ENCODE measurements around the gene RAVER2.

Gene RAVER2

DNA sequence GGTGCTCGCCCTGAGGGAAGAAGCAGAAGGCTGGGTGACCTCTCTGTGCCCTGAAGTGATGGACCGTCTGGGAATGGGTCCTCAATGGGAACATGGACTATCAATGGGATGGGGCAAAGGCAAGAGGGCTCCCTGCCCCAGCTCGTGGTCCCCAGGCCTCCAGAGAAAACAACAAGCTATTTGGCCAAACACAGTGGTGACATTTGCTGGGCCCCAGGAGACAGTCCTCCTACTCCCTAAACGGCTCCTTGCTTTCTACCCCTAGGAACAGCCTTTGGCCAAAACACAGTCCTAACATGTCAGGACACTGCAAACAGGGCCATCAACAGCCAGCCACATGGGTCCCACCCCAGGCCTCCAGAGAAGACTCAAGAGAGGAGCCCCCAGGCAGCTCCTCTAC is 102.8 kb downstream of the RAVER2 start:
- DNase-seq (ENCODE audit: low read depth in 3 of 3) = no peak

- no peak for DNase-seq (ENCODE audit: low read depth in 3 of 3)
Measured at GRCh38 chr1:64848136-64848535, 103.3 kb downstream of the RAVER2 start.

DNA sequence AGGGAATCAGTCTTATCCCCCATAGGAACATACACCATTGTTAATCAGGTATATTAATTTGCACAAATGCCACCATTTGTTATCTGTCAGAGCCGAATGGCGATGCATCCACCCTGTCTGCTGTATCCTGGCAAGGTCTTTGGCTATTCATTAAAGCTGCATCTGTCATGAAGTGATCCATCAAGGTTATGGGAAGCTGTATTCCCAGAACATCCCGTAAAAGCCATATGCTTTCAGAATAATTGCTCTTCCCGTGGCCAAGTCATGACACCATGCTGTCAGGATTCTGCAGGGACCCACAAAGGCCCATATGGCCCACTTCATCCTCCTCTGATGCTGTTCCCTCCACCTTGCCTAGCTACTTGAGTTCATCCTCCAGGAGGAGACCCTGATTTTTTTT is 103.9 kb downstream of the RAVER2 start:
- no peak for DNase-seq (ENCODE audit: low read depth in 3 of 3)

- no peak for DNase-seq (ENCODE audit: low read depth in 3 of 3)
Measured at GRCh38 chr1:64849942-64850341, 105.1 kb downstream of the RAVER2 start.

DNA sequence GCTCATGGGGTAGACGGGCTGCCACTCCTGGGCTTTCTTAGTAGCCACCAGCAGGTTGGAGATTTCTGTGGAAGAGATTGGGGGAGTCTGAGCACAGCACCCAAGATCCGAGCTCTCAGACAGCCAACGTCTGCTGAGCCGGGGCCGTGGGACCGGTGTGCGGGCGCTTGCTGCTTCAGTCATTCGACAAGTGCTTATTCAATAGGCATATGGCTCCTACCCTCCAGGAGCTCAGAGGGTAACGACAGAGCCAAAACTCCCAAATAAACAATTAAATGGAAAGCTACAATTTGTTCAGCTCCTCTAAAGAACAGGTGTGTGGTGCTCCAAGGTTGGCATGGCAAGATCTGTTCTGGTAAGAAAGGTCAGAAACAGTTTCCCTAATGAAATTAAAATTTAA is 106.0 kb downstream of the RAVER2 start:
- no peak for DNase-seq (ENCODE audit: low read depth in 3 of 3)

DNA sequence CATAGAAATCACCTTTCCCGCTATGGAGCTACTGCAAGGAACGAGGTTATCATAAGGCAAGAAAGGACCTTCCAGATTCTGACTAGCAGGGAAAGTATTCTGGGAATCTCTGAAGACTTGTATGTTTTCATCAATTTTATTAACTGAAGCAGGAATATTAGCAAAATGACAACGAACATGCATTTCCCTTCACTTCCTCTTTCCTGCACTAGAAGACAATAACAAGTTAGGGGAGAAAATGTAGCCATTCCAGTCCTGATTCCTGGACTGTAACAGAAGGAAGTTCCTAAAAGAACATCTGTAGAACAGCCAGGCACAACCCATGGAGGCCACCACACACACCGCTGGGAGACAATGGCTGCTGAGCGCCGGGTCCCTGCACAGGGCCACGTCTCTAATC is 106.8 kb downstream of the RAVER2 start:
- no peak for DNase-seq (ENCODE audit: low read depth in 3 of 3)

- DNase-seq (ENCODE audit: low read depth in 3 of 3) = no peak
Measured at GRCh38 chr1:64854674-64855073, 109.8 kb downstream of the RAVER2 start.

DNA sequence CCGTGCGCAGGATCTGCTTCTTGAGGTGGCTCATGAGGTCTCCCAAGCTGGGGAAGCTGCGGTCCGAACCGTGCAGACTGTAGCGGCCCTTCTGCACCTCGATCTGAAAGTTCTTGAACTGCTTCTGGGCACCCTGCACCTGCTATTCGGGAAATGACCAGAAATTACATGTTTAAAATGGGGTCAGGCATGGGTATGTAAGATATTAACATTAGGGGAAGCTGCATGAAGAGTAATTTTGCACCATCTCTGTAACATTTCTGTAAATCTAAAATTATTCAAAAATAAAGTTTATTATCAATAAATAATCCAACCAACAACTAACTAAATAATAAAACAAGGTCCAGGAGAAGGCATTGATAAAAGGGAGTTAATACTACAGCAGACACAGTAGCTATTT is 110.7 kb downstream of the RAVER2 start:
- DNase-seq (ENCODE audit: low read depth in 3 of 3) = no peak

DNA sequence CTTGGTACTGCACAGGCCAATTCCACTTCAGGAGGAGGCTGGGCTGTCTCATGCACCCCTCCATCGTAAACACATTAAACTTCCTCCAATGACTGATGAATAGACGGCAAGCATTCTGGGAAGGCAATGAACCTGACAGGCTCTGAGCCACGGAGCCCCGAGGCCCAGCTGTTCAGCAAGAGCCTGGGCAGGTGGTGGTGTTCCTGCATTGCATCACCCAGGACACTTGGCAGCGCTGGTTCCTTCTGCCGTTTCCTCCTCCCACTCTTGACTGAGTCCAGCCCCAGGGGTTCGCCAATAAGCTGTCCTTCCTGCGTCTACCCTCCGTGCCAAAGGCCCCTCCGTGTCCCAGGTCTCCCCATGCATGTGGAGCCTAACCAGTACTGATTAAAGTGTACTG is 111.7 kb downstream of the RAVER2 start:
- no peak for DNase-seq (ENCODE audit: low read depth in 3 of 3)

- DNase-seq (ENCODE audit: low read depth in 3 of 3) = no peak
Measured at GRCh38 chr1:64857347-64857746, 112.5 kb downstream of the RAVER2 start.

DNA sequence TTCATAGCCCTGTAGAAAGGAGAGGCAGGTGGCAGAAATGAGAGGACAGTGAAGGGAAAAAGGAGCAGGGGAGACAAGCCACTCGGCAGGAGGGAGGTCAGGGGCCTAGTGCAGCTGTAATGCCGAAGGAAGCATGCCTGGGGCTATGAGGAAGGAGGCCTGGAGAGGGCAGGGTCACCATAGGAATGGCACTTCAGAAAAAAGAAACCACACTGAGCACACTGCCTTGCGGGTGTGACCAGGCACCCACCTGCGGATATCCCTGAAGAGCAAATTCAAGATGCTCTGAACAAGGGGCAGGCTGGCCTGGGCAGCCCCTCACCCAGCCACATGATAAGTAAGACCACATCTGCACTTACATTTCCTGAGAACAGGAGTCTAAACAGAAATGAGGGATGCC is 116.7 kb downstream of the RAVER2 start:
- DNase-seq (ENCODE audit: low read depth in 3 of 3) = no peak

DNA sequence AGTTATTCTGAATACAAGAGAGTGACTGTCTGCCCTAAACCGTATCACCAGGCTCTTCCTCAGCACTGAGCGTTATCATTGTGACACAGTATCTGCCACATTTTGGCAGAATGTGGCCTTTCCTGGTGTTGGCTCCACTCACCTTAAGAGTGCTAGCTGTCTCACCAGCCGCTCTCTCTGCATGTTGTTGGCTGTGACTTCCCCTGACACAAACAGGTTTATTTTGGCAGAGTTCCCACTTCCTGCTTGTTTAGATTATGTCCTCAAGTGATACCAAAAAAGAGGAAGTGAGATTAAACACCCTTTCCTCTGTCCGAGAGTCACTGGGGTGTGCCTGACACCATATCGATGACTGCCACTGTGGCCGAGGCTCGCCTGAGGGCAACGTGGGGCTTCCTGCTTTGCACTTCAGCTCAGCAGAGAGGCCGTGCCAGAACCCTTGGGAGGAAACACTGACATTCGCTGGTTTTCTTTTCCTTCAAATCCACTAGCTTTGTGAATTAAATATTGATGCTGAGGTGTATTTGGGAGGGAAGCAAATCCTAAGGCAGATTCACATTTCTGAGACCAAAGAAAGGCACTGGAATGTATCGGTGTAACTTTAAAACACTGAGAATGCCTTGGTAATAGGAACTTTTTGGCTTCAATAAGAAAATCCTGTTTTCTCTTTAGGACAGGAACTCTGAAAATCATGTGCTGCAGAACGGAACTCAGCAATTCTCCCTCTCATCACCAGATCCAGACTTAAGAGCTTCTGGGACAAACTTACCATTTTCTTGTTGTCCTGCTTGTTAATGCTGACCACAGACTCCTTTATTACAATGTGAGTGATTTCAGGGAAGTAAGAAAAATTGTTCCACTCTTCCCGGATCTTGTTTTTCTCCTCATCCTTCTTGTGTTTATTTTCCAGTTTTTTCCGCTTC is 119.4 kb downstream of the RAVER2 start:
- peak in 2 of 3 experiments; percentile 2 to 14 for DNase-seq (ENCODE audit: low read depth in 3 of 3)

DNA sequence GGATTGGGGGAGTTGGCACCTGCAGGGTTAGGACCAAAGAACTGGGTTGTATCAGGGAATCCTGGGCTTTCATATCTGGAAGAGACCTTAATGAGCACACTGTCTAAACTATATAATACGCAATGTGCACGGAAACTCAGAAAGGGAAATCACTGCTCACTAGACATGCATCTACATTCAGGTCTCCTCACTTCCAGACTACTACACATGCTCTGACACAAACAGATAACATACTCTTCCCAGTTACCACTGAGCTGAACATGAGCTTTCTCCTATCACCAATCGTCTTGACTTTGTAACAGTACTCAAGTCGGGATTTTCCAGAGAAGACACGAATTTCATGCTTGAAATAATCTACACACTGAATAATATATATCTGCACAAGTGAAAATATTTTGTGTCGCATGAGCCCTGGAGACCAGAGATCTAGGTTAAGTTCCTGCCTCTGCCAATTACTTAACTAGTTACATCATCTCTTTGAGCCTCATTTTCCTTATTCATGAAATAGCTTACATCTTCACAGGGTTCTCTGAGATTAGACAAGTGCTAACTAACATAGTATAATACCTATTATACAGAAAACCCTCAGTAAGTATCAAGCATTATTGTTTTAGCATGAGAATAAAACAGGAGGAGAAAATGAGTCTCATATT is 120.4 kb downstream of the RAVER2 start:
- DNase-seq (ENCODE audit: low read depth in 3 of 3) = no peak

- DNase-seq (ENCODE audit: low read depth in 3 of 3) = no peak
Measured at GRCh38 chr1:64866689-64867088, 121.8 kb downstream of the RAVER2 start.

DNA sequence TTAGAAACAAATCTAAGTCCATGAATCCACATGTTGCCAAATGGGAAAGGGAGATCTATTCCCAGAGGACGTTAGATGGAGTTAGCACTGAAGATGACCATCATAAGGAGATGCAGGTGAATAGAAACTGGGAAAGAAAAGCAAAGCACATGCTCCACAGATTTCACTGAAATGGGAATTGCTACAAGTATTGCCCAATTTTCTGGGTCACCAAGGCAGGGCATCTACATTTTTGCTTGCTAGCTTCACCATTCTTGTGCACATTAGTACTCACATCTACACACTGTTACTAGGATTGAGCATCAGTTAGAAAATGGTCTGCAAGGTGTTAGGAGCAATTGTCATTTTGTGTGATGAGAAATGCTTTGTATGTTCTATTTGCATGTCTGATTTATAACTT is 122.4 kb downstream of the RAVER2 start:
- DNase-seq (ENCODE audit: low read depth in 3 of 3) = no peak

DNA sequence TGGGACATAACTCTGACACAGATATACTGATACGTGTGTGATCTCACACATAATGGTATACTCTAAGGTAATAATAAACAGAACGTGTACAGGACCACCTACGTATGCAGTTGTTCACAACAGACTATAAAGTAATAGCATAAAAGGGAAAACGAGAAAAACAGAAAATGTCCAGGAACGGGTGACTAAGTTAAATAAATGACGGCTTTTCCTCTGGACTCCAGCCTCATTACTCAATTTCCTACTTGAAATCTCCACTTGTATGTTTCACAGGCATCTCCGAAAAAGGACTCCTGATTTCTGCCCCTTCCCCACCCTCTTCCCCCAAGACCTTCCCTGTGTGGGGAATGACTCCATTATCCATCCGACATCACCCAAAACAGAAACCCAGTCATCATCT is 126.4 kb downstream of the RAVER2 start:
- no peak for DNase-seq (ENCODE audit: low read depth in 3 of 3)

DNA sequence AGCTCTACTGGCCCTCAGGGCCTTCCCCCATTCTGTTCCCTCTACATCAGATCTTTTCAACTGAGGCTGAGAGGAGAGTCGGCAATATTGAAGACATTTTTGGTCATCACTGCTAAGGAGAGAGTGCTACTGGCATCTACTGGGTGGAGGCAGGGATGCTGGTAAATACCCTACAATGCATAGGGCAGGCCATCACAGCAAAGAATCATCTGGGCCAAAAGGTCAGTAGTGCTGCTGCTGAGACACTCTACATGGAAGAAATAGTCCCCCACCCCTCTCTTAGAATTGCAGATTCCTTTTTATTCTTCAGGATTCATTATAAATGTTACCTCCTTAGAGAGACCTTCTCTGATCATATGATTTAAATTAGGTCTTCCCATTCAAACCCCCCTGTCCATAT is 127.2 kb downstream of the RAVER2 start:
- no peak for DNase-seq (ENCODE audit: low read depth in 3 of 3)

- DNase-seq (ENCODE audit: low read depth in 3 of 3) = no peak
Measured at GRCh38 chr1:64873576-64873975, 128.7 kb downstream of the RAVER2 start.

GRCh38 chr1:64874666-64875065 is 129.8 kb downstream of the RAVER2 start:
- DNase-seq (ENCODE audit: low read depth in 3 of 3) = no peak

GRCh38 chr1:64875101-64875500 is 130.2 kb downstream of the RAVER2 start:
- no peak for DNase-seq (ENCODE audit: low read depth in 3 of 3)

GRCh38 chr1:64875606-64876005 is 130.7 kb downstream of the RAVER2 start:
- DNase-seq (ENCODE audit: low read depth in 3 of 3) = no peak

DNA sequence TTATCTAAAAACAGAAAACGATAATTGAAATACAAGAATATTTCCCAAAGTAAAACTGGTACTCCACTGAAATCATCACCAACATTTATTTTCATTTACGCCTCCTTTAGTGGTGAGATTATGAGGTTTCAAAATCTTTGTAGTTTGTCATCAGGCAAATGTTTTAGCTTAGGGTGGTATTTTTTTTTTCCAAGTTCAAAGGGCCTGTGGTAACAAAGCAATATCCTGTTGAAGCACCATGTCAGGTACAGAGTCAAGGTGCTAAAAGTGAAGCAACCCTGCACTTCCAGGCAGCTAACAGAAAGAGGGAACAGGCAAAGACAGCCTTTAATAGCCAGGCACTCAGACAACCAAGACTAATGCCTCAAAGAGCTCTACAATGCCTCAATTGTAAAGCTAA is 132.3 kb downstream of the RAVER2 start:
- DNase-seq (ENCODE audit: low read depth in 3 of 3) = no peak

DNA sequence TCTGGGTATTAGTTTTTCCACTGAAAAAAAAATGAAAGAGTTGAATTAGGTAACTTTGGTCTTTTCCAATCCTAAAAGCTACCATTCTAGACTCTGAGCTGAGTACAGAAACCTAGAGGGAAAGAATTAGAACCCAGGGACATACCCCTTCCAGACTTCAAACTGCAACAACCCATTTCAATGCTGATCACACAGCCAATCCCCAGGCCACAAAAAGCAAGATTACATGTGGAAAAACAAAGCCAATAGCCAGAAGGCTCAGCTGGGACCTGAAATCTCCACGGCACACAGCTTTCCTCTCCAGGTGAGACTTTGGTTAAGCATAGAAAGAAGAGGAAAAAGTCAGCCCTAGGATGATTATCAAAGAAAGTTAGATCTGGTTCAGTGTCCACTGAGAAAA is 132.7 kb downstream of the RAVER2 start:
- DNase-seq (ENCODE audit: low read depth in 3 of 3) = no peak

Measured in stimulated activated CD4-positive, alpha-beta T cell treated with anti-CD3 and anti-CD28 coated beads, TNF-alpha, amount 100 ng/mL, for 24 hours (primary cell).